Activated naive CD4-positive, alpha-beta T cell treated with anti-CD3 and anti-CD28 coated beads, Interleukin-2, amount 50 U/mL, for 16 hours (primary cell): Measurements from ENCODE around the gene SRPX2.
"Not testable (repeated sequence)": the region's sequence is repeated elsewhere in the genome, so short reads cannot be mapped to it uniquely, and the experiment has no call there.

Source experiments
- DNase-seq: peaks from one replicate; pipeline ENCODE4 v3.0.0-alpha.2; 2020

SRPX2 gene

GRCh38 chrX:100704581-100705203 is 60.7 kb downstream of the SRPX2 start:
- no peak for DNase-seq

- no peak for DNase-seq
These were observed 66.8 kb downstream of the SRPX2 start for GRCh38 chrX:100710816-100711215.

GRCh38 chrX:100717363-100717762 is 73.4 kb downstream of the SRPX2 start:
- no peak for DNase-seq

DNA sequence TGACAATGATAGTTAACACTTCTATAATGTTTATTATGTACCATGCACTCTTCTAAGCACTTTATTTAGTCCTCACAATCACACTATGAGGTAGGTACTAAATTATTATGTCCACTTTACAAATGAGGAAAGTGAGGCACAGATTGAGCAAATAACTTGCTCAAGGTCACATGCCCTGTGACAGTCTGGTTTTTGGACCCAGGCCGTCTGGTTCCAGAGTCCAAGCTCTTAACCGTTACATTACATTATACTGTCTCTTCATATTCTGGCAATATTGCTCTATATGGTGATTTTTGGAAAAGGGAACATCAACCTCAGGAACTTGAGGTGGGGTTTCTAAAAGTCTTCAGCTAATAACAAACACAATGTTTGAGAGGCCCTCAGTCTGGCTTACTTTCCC is 75.1 kb downstream of the SRPX2 start:
- DNase-seq: no peak

- DNase-seq: no peak
These were observed 76.3 kb downstream of the SRPX2 start for GRCh38 chrX:100720301-100720700.

DNA sequence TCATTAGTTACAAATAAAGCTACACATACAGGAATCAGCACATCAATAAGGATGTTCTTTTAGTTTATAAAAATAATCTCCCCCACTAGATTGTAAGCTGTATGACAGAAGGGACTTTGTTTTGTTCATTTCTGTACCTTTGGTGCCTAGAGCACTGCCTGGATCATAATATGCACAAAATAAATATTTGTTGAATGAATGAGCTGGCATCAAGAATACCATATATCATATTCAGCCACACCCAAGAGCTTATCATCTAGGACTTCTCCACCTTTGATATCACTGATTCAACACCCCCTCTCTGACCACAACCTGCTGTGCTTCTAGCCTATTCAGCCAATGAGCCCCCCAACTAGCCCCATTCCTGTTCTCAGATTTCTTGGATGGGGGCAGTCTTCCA is 77.3 kb downstream of the SRPX2 start:
- DNase-seq: no peak

GRCh38 chrX:100724006-100724405 is 80.0 kb downstream of the SRPX2 start:
- DNase-seq: not testable (repeated sequence)
